Lower lobe of right lung (tissue), 2 donors: ENCODE data around the gene RREB1. TPM values are rescaled to one million over a fixed set of nuclear protein-coding genes. Genes with fewer than 3 reads are reported as not detected.
A peak's percentile ranks its signal among the peaks of the same experiment; 100 is the strongest.

Source experiments
- ATAC-seq, 2 donors: fragments of 200-7000 bp; cut with Tn5 transposase; one replicate each; pipeline ENCODE4 v1.9.1; 2020 to 2022; ENCODE audit warnings: mild to moderate bottlenecking in 2 of 2, moderate library complexity in 2 of 2
- DNase-seq: peaks from one replicate; pipeline ENCODE4 v3.0.0-alpha.2; 2020
- H3K27ac ChIP-seq: fragments of 200-600 bp; one replicate; pipeline ENCODE4 v1.8.0; 2022
- H3K27me3 ChIP-seq: fragments of 200-600 bp; one replicate; pipeline ENCODE4 v1.8.0; 2022; ENCODE audit warnings: low read depth
- H3K36me3 ChIP-seq: fragments of 200-600 bp; one replicate; pipeline ENCODE4 v1.8.0; 2022; ENCODE audit warnings: mild to moderate bottlenecking
- H3K4me1 ChIP-seq: fragments of 200-600 bp; one replicate; pipeline ENCODE4 v1.8.0; 2022
- H3K4me3 ChIP-seq: fragments of 200-600 bp; one replicate; pipeline ENCODE4 v1.8.0; 2022; ENCODE audit warnings: mild to moderate bottlenecking
- H3K9me3 ChIP-seq: fragments of 200-600 bp; one replicate; pipeline ENCODE4 v1.8.0; 2022
- intact Hi-C: fragments of 100-400 bp; cut with DNase I; formaldehyde crosslinking; loops from one replicate; pipeline ENCODE4 v1.11.0; 2022
- total RNA-seq: library from RNA; stranded (reverse); fragmentation: NEBNext Ultra II Directional; extraction: Animal tissue kit (Norgen Biotek cat#: 25700); gene quantifications from one replicate; pipeline ENCODE4 v1.2.1, GENCODE V29; 2021
- TF ChIP-seq, protein P1 (sequence below): fragments of 200-600 bp; IDR thresholded peaks from one replicate; pipeline ENCODE4 v1.8.0; 2022; ENCODE audit warnings: antibody characterized with exemption, mild to moderate bottlenecking
- donor health status: DM: no; HTN: yes; CAD: no; lungs with severe emphysema.

The RREB1 gene
- total RNA-seq, 1 donor from 2014 or later, result 62.8 TPM

- TF ChIP-seq, protein P1, sequence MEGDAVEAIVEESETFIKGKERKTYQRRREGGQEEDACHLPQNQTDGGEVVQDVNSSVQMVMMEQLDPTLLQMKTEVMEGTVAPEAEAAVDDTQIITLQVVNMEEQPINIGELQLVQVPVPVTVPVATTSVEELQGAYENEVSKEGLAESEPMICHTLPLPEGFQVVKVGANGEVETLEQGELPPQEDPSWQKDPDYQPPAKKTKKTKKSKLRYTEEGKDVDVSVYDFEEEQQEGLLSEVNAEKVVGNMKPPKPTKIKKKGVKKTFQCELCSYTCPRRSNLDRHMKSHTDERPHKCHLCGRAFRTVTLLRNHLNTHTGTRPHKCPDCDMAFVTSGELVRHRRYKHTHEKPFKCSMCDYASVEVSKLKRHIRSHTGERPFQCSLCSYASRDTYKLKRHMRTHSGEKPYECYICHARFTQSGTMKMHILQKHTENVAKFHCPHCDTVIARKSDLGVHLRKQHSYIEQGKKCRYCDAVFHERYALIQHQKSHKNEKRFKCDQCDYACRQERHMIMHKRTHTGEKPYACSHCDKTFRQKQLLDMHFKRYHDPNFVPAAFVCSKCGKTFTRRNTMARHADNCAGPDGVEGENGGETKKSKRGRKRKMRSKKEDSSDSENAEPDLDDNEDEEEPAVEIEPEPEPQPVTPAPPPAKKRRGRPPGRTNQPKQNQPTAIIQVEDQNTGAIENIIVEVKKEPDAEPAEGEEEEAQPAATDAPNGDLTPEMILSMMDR, result no peak
- peak overlapping the region; percentile 31 for H3K27ac ChIP-seq
- H3K4me1 ChIP-seq, result peaks cover 80% of the 10 kb centered on the region
Observed at GRCh38 chr6:7171733-7172132, 64.0 kb downstream of the RREB1 start.

DNA sequence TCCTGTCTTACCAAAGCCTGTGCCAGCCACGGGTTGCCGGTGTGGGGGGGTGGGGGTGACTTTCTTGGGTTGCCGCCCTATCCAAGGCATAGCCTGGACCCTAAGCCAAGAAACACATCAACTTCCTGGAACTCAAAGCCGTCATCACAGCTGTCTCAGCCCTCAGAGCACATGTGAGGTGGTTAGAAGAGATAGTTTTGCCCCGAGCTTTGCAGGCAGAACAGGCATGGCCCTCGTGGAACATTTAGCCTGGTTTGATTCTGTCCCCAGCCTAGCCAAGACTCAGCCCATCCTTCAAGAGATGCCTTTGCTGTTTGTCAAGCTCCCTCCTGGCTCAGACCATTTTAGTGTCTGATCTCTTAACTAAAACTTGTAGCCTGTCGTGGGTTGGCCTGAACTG, 64.9 kb downstream of the RREB1 start:
- intact Hi-C loops, result no loop called here
- no peaks in the 10 kb centered on the region for H3K27me3 ChIP-seq
- no peaks in the 10 kb centered on the region for H3K9me3 ChIP-seq
- ATAC-seq (no peak), DNase-seq (no peak)
- TF ChIP-seq, protein P1, result no peak
- no peak overlapping the region for H3K4me3 ChIP-seq
- H3K27ac ChIP-seq, result peak overlapping the region; percentile 11
- H3K4me1 ChIP-seq, result peaks cover 70% of the 10 kb centered on the region
- H3K36me3 ChIP-seq, result peaks cover 11% of the 10 kb centered on the region

More at GRCh38 chr6:7171733-7172132, 64.0 kb downstream of the RREB1 start:
- intact Hi-C loops, result no loop called here
- Histone ChIP-seq H3K9me3 (no peaks in the 10 kb centered on the region), H3K27me3 (no peaks in the 10 kb centered on the region), H3K36me3 (peaks cover 4% of the 10 kb centered on the region), H3K4me3 (no peak overlapping the region)
- DNase-seq, result no peak
- no peak for ATAC-seq

DNA sequence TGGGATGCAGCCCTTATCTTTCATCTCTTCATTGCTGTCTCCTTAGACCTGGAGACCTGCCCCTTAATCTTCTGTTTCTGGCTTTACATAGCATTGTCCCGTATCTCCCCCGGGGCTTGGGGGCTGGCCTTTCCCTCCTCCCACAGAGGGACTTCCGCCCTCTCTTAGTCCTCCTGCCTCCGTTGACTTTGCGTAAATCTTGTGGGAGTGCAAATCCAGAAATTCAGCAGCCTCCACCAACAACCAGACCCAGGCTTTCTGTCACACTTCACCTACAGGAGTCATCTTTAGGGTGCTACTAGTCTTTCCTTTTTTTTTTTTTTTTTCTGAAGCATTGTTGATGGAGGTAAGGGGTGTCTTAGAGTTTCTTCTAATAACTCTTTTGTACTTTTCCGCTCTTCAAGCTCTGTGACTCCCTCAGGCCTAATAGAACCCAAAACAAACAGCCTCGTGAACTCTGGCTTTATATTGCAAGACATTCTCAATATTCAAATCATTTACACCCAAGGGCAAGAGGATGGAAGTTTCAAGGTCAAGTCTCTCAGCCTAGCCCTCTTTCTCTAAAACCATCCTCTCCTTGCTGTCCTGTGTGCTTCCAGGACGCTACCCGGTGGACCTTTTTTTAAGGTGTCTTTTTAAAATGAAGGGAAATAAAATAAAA, 66.2 kb downstream of the RREB1 start:
- Histone ChIP-seq H3K36me3 (peaks cover 22% of the 10 kb centered on the region), H3K27ac (peak overlapping the region; percentile 11), H3K9me3 (no peaks in the 10 kb centered on the region), H3K4me3 (no peak overlapping the region), H3K4me1 (peaks cover 57% of the 10 kb centered on the region), H3K27me3 (no peaks in the 10 kb centered on the region)
- ATAC-seq (no peak), DNase-seq (no peak)
- intact Hi-C loops, result no loop called here
- TF ChIP-seq, protein P1, result no peak

- Histone ChIP-seq H3K27ac (no peak overlapping the region), H3K36me3 (peaks cover 36% of the 10 kb centered on the region), H3K4me3 (no peak overlapping the region), H3K27me3 (no peaks in the 10 kb centered on the region), H3K9me3 (no peaks in the 10 kb centered on the region), H3K4me1 (peaks cover 42% of the 10 kb centered on the region)
- DNase-seq, result no peak
- TF ChIP-seq, protein P1, result no peak
- ATAC-seq, result no peak
- intact Hi-C loops, result no loop called here
Observed at GRCh38 chr6:7175462-7175861, 67.7 kb downstream of the RREB1 start.

DNA sequence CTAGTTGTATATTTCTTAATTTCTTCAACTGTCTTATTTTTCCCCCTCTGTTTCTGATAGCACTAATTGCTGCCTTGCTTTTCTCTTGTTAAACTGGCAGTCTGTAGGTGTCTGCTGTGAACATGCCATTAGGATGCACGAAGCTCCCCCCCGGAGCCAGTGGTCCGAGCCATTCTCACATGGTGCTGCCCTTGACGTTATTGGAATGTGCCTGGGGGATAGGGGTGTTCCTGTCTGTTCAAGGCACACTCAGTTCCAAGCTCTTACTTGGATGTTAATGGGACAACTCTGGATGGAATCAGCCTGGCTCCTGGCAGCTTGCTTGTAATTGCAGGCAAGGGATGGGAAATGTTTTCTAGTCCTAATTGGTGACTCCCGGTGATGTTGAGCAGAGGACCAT, 68.4 kb downstream of the RREB1 start:
- peaks cover 35% of the 10 kb centered on the region for H3K4me1 ChIP-seq
- no peak for ATAC-seq
- H3K27ac ChIP-seq, result no peak overlapping the region

More for the DNA sequence above, 68.4 kb downstream of the RREB1 start:
- TF ChIP-seq, protein P1, result no peak
- intact Hi-C loops, result no loop called here
- DNase-seq, result no peak
- H3K4me3 ChIP-seq, result no peak overlapping the region
- peaks cover 43% of the 10 kb centered on the region for H3K36me3 ChIP-seq
- no peaks in the 10 kb centered on the region for H3K27me3 ChIP-seq
- no peaks in the 10 kb centered on the region for H3K9me3 ChIP-seq
